Stomach (tissue), 9 donors: Measurements from ENCODE around the gene FMN2. TPM values are rescaled to one million over a fixed set of nuclear protein-coding genes. Genes with fewer than 3 reads are reported as not detected.

Experiments
- DNase-seq, 2 donors: peaks; one replicate each; pipeline versions ENCODE4 v3.0.0 to v3.0.0-alpha.2; 2013 to 2019
- H3K27ac ChIP-seq, 5 donors: fragments of 200-600 bp in 4 of 5; sonication (generic) in 4 of 5; one replicate each; pipeline ENCODE4 v1.5.1; 2013 to 2019; ENCODE audit warnings: mild to moderate bottlenecking in 1 of 5, moderate library complexity in 1 of 5
- H3K27me3 ChIP-seq, 3 donors: fragments of 200-600 bp; sonication (generic); one replicate each; pipeline ENCODE4 v1.5.1; 2017 to 2019; ENCODE audit warnings: mixed run types in 1 of 3
- H3K36me3 ChIP-seq, 4 donors: fragments of 200-600 bp; sonication (generic); 1 replicate in 3 of 4; 2 replicates in 1 of 4; pipeline ENCODE4 v1.5.1; 2016 to 2019
- H3K4me1 ChIP-seq, 4 donors: fragments of 200-600 bp; sonication (generic); one replicate each; pipeline ENCODE4 v1.5.1; 2016 to 2019
- H3K4me3 ChIP-seq, 4 donors: fragments of 200-600 bp; sonication (generic) in 3 of 4; one replicate each; pipeline ENCODE4 v1.5.1; 2016 to 2019; ENCODE audit warnings: mild to moderate bottlenecking in 1 of 4
- H3K9me3 ChIP-seq, 4 donors: fragments of 200-600 bp; sonication (generic); one replicate each; pipeline ENCODE4 v1.5.1; 2016 to 2019
- EP300 ChIP-seq: sonication (generic); formaldehyde crosslinking; IDR thresholded peaks from one replicate; pipeline ENCODE4 v1.6.1; 2017; ENCODE audit warnings: antibody characterized with exemption
- POLR2A ChIP-seq, 4 donors: fragments of 450-650 bp; IDR thresholded peaks; one replicate each; pipeline ENCODE4 v1.6.1; 2016; ENCODE audit warnings: antibody characterized with exemption in 4 of 4, control low read depth in 2 of 4, mild to moderate bottlenecking in 1 of 4, moderate library complexity in 1 of 4
- POLR2AphosphoS5 ChIP-seq, 3 donors: sonication (generic); formaldehyde crosslinking; IDR thresholded peaks; one replicate each; pipeline ENCODE4 v1.6.1; 2016; ENCODE audit warnings: antibody characterized with exemption in 3 of 3
- WGBS, 5 donors: extraction: QIAGEN DNeasy Blood & Tissue Kit in 3 of 5; methylation state at CpG; one replicate each; pipeline versions ENCODE4 v1.1.5 to v1.1.7; 2013 to 2018; 5-methylcytosine and 5-hydroxymethylcytosine counted together
- intact Hi-C: fragments of 100-400 bp; cut with DNase I; formaldehyde crosslinking; loops from one replicate; pipeline ENCODE4 v1.15.1; 2023; ENCODE audit warnings: low total_unique reads
- polyA plus RNA-seq, 3 donors: library from polyadenylated mRNA; stranded (reverse); fragments of 200-250 nt; gene quantifications; one replicate each; pipeline ENCODE4 v1.2.3, GENCODE V29; 2013
- total RNA-seq, 5 donors: library from RNA; depleted of rRNA; stranded (reverse); fragments of >200 nt; gene quantifications; one replicate each; pipeline versions ENCODE4 v1.1.0 to v1.2.3, GENCODE V29; 2014 to 2016
- TF ChIP-seq, protein P1 (sequence below), 7 experiments: fragments of 450-650 bp in 4 of 7; fragments of 200-600 bp in 3 of 7; sonication (generic) in 3 of 7; IDR thresholded peaks; one replicate each; pipeline ENCODE4 v1.5.1; 2016 to 2019; ENCODE audit warnings: antibody characterized with exemption in 7 of 7, control low read depth in 2 of 7, mild to moderate bottlenecking in 1 of 7
- donor health status: healthy with polysubstance abuse.
- donor health status: Bipolar disorder and iron deficiency.
- donor health status: healthy.

Gene FMN2
- total and polyA plus RNA-seq, 8 donors = 0.61 to 3.3 (median 0.87) TPM; not detected in 2

DNA sequence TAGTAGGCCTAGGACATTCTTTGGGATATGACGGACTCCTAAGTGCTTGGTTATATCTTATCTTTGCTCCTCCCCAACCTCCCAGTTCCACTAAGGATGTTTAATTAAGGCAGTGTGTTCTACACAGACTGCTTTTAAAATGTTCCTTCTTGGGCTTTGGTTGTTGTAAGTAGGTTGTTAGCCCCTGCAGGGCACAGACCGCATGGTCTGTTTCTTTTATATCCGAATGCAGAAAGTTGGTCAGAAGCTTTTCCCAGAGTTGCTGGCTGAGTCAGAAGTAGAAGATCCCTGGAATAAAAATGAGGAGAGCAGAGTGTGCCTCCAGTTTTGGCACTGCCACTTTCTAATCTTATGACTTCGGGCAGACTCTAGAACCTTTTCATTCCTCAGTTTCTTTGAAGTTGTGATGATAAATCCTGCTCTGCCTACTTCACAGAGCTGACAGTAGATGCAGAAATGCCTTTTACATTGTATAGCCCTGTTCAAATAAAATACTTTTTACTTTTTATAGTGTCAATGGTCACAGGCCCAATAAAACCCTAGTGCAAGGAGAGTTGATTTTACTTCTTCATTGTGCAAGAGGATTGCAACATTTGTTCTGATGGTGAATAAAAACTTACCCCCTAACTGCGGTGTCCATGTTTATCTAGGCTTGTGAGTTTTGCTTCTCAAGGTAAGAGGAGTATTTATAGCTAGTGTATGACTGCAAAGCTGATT lies 18.4 kb downstream of the FMN2 start:
- no peak for DNase-seq
- Histone ChIP-seq H3K27me3 (no peaks in the 10 kb centered on the region), H3K4me1 (no peaks in the 10 kb centered on the region), H3K4me3 (no peak overlapping the region), H3K9me3 (no peaks in the 10 kb centered on the region), H3K36me3 (no peaks in the 10 kb centered on the region), H3K27ac (no peak overlapping the region)
- intact Hi-C loops = no loop called here
- 42 to 61% (median 51%) methylated on average over 5 of the region's 5 CpGs for WGBS, 5 donors
- TF ChIP-seq EP300 (no peak), POLR2A (IDR thresholded peaks at IDR 0.05) (no peak), POLR2AphosphoS5 (IDR thresholded peaks at IDR 0.05) (no peak)
- TF ChIP-seq, protein P1, sequence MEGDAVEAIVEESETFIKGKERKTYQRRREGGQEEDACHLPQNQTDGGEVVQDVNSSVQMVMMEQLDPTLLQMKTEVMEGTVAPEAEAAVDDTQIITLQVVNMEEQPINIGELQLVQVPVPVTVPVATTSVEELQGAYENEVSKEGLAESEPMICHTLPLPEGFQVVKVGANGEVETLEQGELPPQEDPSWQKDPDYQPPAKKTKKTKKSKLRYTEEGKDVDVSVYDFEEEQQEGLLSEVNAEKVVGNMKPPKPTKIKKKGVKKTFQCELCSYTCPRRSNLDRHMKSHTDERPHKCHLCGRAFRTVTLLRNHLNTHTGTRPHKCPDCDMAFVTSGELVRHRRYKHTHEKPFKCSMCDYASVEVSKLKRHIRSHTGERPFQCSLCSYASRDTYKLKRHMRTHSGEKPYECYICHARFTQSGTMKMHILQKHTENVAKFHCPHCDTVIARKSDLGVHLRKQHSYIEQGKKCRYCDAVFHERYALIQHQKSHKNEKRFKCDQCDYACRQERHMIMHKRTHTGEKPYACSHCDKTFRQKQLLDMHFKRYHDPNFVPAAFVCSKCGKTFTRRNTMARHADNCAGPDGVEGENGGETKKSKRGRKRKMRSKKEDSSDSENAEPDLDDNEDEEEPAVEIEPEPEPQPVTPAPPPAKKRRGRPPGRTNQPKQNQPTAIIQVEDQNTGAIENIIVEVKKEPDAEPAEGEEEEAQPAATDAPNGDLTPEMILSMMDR (IDR thresholded peaks at IDR 0.05) = no peak

- TF ChIP-seq, protein P1 (IDR thresholded peaks at IDR 0.05) = no peak
- TF ChIP-seq EP300 (no peak), POLR2AphosphoS5 (IDR thresholded peaks at IDR 0.05) (no peak), POLR2A (IDR thresholded peaks at IDR 0.05) (no peak)
- Histone ChIP-seq H3K4me1 (no peaks in the 10 kb centered on the region), H3K27me3 (no peaks in the 10 kb centered on the region), H3K27ac (no peak overlapping the region), H3K36me3 (no peaks in the 10 kb centered on the region), H3K9me3 (no peaks in the 10 kb centered on the region), H3K4me3 (no peak overlapping the region)
- 83 to 86% (median 84%) methylated on average over 6 of the region's 6 CpGs for WGBS, 5 donors
- intact Hi-C loops = no loop called here
- DNase-seq = no peak
These were observed 19.9 kb downstream of the FMN2 start for GRCh38 chr1:240111558-240111957.

- DNase-seq = no peak
- no peak overlapping the region for H3K4me3 ChIP-seq
- H3K27me3 ChIP-seq = no peaks in the 10 kb centered on the region
- WGBS, 5 donors = 19 to 38% (median 25%) methylated on average over 1 of the region's 1 CpG
- no peaks in the 10 kb centered on the region for H3K4me1 ChIP-seq
- H3K36me3 ChIP-seq = no peaks in the 10 kb centered on the region
- H3K9me3 ChIP-seq = no peaks in the 10 kb centered on the region
- TF ChIP-seq POLR2AphosphoS5 (IDR thresholded peaks at IDR 0.05) (no peak), POLR2A (IDR thresholded peaks at IDR 0.05) (no peak), EP300 (no peak)
- TF ChIP-seq, protein P1 (IDR thresholded peaks at IDR 0.05) = no peak
- no peak overlapping the region for H3K27ac ChIP-seq
- intact Hi-C loops = no loop called here
These were observed 22.5 kb downstream of the FMN2 start for GRCh38 chr1:240114222-240114621.

DNA sequence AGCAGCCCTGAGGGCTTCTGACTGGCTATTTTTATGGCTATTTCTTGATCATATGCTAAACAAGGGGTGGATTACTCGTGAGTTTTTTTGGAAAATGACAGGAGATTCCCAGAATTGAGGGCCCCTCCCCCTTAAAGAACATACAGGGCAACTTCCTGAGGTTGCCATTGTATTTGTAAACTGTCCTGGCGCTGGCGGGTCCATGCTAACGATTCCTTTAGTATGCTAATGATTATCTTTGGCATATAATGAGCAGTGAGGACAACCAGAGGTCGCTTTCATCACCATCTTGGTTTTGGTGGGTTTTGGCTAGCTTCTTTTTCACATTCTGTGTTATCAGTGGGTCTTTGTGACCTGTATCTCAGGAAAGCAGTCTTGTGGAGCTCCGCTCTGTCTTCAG lies 24.1 kb downstream of the FMN2 start:
- Histone ChIP-seq H3K4me1 (no peaks in the 10 kb centered on the region), H3K27ac (no peak overlapping the region), H3K4me3 (no peak overlapping the region), H3K36me3 (no peaks in the 10 kb centered on the region), H3K27me3 (no peaks in the 10 kb centered on the region), H3K9me3 (no peaks in the 10 kb centered on the region)
- intact Hi-C loops = no loop called here
- TF ChIP-seq, protein P1 (IDR thresholded peaks at IDR 0.05) = no peak
- TF ChIP-seq POLR2A (IDR thresholded peaks at IDR 0.05) (no peak), EP300 (no peak), POLR2AphosphoS5 (IDR thresholded peaks at IDR 0.05) (no peak)
- DNase-seq = no peak
- WGBS, 5 donors = 68 to 78% (median 73%) methylated on average over 6 of the region's 6 CpGs
